ENCODE measurements around the gene GALNT10. TPM values are rescaled to one million over a fixed set of nuclear protein-coding genes. Genes with fewer than 3 reads are reported as not detected.

Gene GALNT10
- total and polyA plus RNA-seq, 2 of the 8 experiments (the other 6 are each of a cell fraction or from before 2014, with no cell fraction given), result 4.6 to 15.5 TPM

GRCh38 chr5:154278908-154279307 is 88.4 kb downstream of the GALNT10 start (continued):
- TF ChIP-seq EP300 (IDR thresholded peaks at IDR 0.05; ENCODE audit: borderline replicate concordance in 1 of 2, low read depth in 2 of 2, low read length in 2 of 2), result no peak
